GM04503 (cell line): Measurements from ENCODE around the gene EIF2B5.
A peak's percentile ranks its signal among the peaks of the same experiment; 100 is the strongest.

Source experiments
- DNase-seq: peaks from one replicate; pipeline ENCODE4 v3.0.0-alpha.2; 2012; ENCODE audit warnings: low read depth

Gene EIF2B5

DNA sequence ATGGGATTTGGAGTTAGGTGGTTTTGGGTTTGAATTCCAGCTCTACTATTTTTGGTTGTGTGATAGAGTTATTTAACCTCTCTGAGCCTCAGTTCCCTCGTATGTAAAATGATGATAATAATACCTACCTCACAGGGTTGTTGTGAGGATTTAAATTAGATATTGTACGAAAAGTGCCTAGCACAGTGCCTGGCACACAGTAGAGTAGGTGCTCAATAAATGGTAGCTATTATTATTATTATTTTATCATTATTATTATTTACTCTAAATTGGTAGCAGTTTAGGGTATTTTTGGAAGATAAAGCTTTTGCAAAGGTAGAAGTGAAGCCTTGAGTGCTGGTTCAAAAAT is 38.2 kb downstream of the EIF2B5 start:
- no peak for DNase-seq

DNA sequence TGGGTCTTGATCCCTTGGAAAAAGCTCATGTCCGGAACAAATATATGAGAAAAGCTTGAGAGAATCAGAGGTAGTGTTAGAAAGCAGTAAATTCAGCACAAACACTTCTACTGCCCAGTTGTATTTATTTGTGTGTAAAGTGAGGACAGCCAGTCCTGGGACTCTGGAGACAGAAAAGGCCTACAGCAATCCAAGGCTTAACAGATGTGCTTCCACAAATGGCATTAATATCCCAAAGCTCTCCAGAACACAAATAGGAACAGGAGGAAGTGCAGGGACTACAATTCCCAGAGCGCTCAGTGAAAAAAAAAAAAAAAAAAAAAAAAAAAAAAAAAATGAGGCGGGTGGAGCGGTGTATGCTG is 39.1 kb downstream of the EIF2B5 start:
- no peak for DNase-seq

- DNase-seq = peak; percentile 96
Measured at GRCh38 chr3:184174646-184175492, 39.7 kb downstream of the EIF2B5 start, which contains the start of gene AP2M1. Gene AP2M1 (plus strand): TSS chr3:184174855. CDS start chr3:184176994, 2,139 bp downstream.

- DNase-seq = no peak
Measured at GRCh38 chr3:184175506-184175905, 40.3 kb downstream of the EIF2B5 start.

- DNase-seq = no peak
Measured at GRCh38 chr3:184175981-184176376, 40.8 kb downstream of the EIF2B5 start.

- DNase-seq = peak; percentile 86
Measured at GRCh38 chr3:184176377-184177330, 41.5 kb downstream of the EIF2B5 start.

GRCh38 chr3:184177331-184177731 is 42.2 kb downstream of the EIF2B5 start:
- DNase-seq = no peak

- no peak for DNase-seq
Measured at GRCh38 chr3:184177767-184178306, 42.7 kb downstream of the EIF2B5 start.

GRCh38 chr3:184178521-184179138 is 43.5 kb downstream of the EIF2B5 start:
- DNase-seq = no peak

- no peak for DNase-seq
Measured at GRCh38 chr3:184180165-184180564, 45.0 kb downstream of the EIF2B5 start.

- no peak for DNase-seq
Measured at GRCh38 chr3:184181596-184181995, 46.4 kb downstream of the EIF2B5 start.

- DNase-seq = no peak
Measured at GRCh38 chr3:184183679-184184078, 48.5 kb downstream of the EIF2B5 start.

- DNase-seq = no peak
Measured at GRCh38 chr3:184184546-184185230, 49.5 kb downstream of the EIF2B5 start.

DNA sequence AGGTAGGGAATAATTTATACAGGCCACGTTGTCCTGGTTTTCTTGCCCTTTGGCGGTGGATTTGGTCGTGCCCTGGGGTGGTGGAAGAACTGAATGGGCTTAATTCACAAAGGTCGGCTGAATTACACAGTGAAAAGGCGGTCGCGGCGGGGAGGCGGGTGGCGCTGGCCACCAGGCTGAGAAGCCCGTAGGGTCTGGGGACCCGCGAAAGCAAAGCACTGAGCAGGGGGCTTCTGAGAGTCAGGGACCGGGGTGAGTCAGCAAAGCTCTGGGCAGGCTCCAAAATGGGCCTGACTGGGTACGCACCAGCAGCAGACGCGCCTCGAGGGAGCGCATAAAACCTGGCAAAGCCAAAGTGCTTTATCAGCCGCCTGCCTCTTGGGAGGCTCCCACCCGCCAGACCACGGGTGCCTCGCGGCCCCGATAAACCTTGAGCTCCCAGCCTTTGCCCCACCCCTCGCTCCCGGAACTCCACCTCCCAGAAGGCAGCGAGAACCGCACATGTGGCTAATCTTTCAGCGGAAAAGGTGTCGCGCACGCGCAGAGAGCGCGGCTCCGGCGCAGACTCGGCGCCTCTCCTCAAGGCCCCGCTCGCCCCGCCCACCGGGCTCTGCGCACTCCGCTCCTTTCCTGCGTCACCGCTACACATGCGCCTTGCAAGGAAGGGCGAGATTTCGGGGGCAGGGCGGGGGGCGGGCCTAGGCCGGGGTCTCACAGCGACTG is 50.5 kb downstream of the EIF2B5 start:
- DNase-seq = peak; percentile 87

- no peak for DNase-seq
Measured at GRCh38 chr3:184186184-184186901, 51.2 kb downstream of the EIF2B5 start, which contains the start of gene ABCF3. Gene ABCF3 (plus strand): TSS chr3:184186199. CDS start chr3:184186208, 9 bp downstream.

DNA sequence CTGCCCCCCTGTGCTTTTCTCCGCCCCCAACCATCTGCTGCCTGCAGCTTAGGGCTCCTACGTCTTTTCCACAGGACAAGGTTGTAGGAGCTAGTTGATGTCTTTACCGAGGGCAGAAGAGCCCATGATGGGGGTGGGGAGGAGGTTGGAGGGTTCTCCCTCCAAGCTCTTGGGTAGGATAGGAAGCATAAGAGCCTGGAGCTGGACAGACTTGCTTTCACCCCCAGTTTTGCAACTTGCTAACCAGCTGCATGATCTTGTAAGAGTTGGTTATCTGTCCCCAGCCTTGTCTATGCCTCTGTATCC is 51.7 kb downstream of the EIF2B5 start:
- no peak for DNase-seq

GRCh38 chr3:184188080-184188479 is 52.9 kb downstream of the EIF2B5 start:
- DNase-seq = no peak

DNA sequence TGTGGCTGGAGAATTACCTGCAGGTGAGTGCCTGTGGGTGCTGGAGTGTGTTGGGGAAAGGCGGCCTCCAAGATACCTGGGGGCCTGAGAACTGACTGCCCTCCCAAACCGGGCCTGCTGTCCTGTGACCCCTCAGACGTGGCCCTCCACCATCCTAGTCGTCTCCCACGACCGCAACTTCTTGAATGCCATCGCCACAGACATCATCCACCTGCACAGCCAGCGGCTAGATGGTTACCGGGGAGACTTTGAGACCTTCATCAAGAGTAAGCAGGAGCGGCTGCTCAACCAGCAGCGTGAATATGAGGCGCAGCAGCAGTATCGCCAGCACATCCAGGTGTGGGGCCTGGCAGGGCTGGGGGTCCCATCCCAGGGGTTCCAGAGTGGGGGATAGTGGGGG is 54.3 kb downstream of the EIF2B5 start:
- no peak for DNase-seq

GRCh38 chr3:184192889-184193288 is 57.7 kb downstream of the EIF2B5 start:
- no peak for DNase-seq

- no peak for DNase-seq
Measured at GRCh38 chr3:184193991-184194539, 58.9 kb downstream of the EIF2B5 start.
